GM19043 (cell line): ENCODE measurements around the gene ACOT6.
"Not testable (repeated sequence)": the region's sequence is repeated elsewhere in the genome, so short reads cannot be mapped to it uniquely, and the experiment has no call there.

ENCODE experiments used
- ATAC-seq: cut with Tn5 transposase; IDR thresholded peaks from one replicate; pipeline ENCODE4 v1.9.1; 2021; ENCODE audit warnings: low read depth; ENCODE audit not compliant: unreplicated experiment

The ACOT6 gene

DNA sequence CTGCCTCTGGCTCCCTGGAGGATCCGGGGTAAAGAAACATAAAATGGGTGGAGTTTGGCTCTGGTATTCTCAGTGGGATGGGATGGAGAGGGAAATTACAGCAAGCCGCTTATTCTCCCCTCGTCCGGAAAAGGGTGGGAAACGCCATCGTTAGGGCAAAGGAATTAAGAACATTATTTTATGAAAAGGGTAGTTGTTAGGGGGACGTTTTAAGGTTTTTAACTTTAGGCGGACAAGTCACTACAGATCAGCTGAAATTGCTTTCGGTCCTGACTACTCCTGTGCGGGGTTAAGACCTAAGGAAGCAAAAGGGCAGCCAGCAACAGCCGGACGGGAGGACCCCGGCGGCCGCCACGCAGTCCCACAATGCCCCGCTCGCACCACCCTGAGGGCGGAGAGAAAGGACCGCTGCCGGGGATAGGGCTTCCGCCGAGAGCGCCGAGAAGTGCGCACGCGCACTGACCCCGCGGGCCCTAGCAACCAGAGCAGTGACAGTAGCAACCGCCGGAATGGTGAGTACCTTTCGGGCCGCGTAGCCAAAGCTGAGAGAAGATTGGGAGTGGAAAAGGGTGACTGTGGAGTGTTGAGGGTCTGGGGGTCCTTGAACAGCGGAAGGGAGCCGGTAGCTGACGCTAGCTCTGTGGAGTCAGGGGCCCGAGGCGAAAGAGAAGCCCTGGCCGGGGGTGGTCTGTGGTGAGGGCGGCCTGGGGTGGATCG, 32.4 kb downstream of the ACOT6 start, which contains the start of gene DNAL1:
TSS of gene DNAL1 (plus strand) at position 456 of the 717 bp plus-strand sequence. CDS start at position 510, 54 bp downstream.
- peak; percentile 95 for ATAC-seq

- ATAC-seq = no peak
Observed at GRCh38 chr14:73645248-73645610, 32.9 kb downstream of the ACOT6 start.

GRCh38 chr14:73651005-73651404, 38.7 kb downstream of the ACOT6 start:
- ATAC-seq = no peak

DNA sequence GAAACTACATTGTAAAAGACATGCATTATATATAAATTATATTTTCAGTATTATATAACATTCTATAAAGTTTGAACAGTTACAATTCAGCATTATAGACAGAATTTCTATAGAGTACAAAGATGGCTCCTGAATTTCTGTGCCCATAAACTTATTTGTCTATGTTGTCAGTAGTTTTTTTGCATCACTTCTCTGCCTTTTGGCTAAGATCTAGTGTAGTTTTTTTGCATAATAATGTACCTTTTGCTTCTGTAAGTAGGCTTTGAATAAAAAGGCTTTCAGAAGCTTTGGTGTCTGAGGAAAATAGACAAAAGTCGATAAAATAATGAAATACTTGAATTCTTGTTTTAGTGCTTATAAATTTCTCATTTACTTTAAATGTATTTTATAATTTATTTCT, 43.5 kb downstream of the ACOT6 start:
- no peak for ATAC-seq

GRCh38 chr14:73659202-73659601, 46.9 kb downstream of the ACOT6 start:
- ATAC-seq = not testable (repeated sequence)

- no peak for ATAC-seq
Observed at GRCh38 chr14:73660511-73660910, 48.2 kb downstream of the ACOT6 start.

DNA sequence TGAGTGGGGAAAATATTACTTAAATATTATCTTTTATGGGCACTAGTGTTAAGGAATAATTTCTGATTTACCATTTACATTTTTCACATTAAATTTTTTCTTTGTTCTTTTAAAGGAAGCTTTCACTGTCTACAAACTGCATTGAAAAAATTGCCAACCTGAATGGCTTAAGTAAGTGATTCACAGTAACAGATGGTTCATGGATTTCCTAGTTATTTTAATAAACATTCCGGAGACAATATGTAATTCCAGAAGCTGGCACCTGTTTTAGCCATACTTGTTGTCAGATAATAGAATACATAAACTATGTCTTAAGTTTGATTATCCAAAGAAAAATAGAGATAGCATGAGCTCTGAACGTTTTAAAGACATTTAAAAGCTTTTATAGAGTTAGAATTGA, 49.6 kb downstream of the ACOT6 start:
- ATAC-seq = no peak

- ATAC-seq = no peak
Observed at GRCh38 chr14:73662487-73662943, 50.2 kb downstream of the ACOT6 start.

DNA sequence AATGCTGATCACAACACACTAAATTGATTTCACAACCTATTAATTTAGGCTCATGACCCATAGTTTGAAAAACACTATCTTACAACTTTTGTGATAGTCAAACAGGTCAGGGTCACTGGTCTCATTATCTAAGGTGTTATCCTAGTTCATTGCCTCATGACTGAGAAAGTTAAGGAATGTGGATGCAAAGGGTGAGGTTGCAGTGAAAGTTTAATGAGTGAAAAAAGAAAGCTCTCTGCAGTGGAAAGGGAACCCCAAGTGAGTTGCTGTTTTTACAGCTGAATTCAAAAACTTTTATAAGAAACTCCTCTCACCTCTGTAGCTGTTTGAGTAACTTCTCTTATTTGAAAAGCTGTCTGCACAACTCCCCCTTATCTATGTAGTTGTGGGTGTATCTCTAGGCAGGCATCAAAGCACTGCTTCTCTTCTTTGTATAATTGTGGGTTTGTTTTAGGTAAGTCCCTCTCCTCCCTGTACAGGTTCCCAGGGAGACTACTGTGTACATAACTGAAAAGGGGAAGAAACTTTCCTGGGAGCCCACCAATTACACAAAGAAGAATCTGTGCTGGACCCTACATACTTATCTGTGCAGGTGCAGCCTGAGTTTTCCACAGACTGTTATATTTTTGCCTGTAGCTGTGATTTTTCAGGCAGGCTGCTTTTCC, 51.4 kb downstream of the ACOT6 start:
- no peak for ATAC-seq

DNA sequence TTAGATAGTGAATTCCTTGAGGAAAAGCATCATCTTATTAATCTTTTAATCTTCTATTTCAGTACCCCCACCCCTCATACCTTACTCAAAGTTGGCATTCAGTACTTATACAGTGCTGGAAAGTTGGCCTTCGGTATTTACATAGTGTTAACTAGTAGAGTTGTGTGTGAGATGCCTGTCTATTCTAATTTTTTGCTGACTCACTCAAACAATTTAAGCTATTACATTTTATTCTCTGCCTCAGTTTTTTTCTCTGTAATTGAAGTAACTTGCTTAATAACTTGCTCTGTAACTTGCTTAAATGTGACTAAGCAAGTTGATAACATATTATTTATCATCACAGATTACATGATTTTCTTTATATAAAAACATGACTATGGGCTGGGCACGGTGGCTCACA, 52.8 kb downstream of the ACOT6 start:
- ATAC-seq = no peak

- ATAC-seq = no peak
Observed at GRCh38 chr14:73666583-73666982, 54.3 kb downstream of the ACOT6 start.

- no peak for ATAC-seq
Observed at GRCh38 chr14:73667854-73668253, 55.5 kb downstream of the ACOT6 start.
